Measurements from ENCODE around the gene GCAT. TPM values are rescaled to one million over a fixed set of nuclear protein-coding genes. Genes with fewer than 3 reads are reported as not detected.

The GCAT gene
- polyA plus RNA-seq, 1 donor (not counting 4 experiments of a cell fraction or from before 2014, with no cell fraction given): 8.4 TPM

- DNase-seq (ENCODE audit: low read depth, low spot score) (no peak), FAIRE-seq (no peak)
- H3K4me1 ChIP-seq (ENCODE audit: control insufficient read depth, extremely low read depth, insufficient read depth, low read length): peaks cover 2% of the 10 kb centered on the region
- no peaks in the 10 kb centered on the region for H3K9me3 ChIP-seq (ENCODE audit: control insufficient read depth, low read depth, low read length)
- dilution Hi-C loops (cut with MboI; ENCODE audit: extremely low pct_ligation_motif_present, low sequenced_read_pairs): no loop called here
- no peak for TF ChIP-seq EZH2 (IDR thresholded peaks at IDR 0.05; ENCODE audit: low read length)
- TF ChIP-seq CTCF (optimal IDR thresholded peaks at IDR 0.05 in 1 of 3, IDR thresholded peaks at IDR 0.05 in 1 of 3, conservative IDR thresholded peaks at IDR 0.05 in 1 of 3; ENCODE audit: extremely low read depth in 1 of 3, insufficient read depth in 2 of 3, low read length in 3 of 3): no peak
- H2AFZ ChIP-seq (ENCODE audit: control insufficient read depth, low read length): no peak overlapping the region
- H3K4me2 ChIP-seq (ENCODE audit: control insufficient read depth, extremely low read depth, insufficient read depth, low read depth, low read length): no peak overlapping the region
- H3K79me2 ChIP-seq (ENCODE audit: control insufficient read depth, insufficient read depth, low read length): no peaks in the 10 kb centered on the region
- no peak overlapping the region for H3K27ac ChIP-seq (ENCODE audit: control insufficient read depth, insufficient read depth, low read length)
- H3K27me3 ChIP-seq (ENCODE audit: control insufficient read depth, extremely low read depth, insufficient read depth, low read length): no peaks in the 10 kb centered on the region
- no peaks in the 10 kb centered on the region for H3K36me3 ChIP-seq (ENCODE audit: control insufficient read depth in 2 of 2, extremely low read depth in 1 of 2, insufficient read depth in 2 of 2, low read length in 2 of 2)
- no peaks in the 10 kb centered on the region for H4K20me1 ChIP-seq (ENCODE audit: control insufficient read depth, extremely low read depth, insufficient read depth, low read length)
- no peaks in the 10 kb centered on the region for H3K9me1 ChIP-seq (ENCODE audit: control insufficient read depth, extremely low read depth, insufficient read depth, low read length)
- H3K9ac ChIP-seq (ENCODE audit: control insufficient read depth, extremely low read depth, insufficient read depth, low read length): no peak overlapping the region
- no peak overlapping the region for H3K4me3 ChIP-seq (ENCODE audit: control insufficient read depth in 2 of 3, extremely low read depth in 1 of 3, insufficient read depth in 2 of 3, low read depth in 1 of 3, low read length in 3 of 3)
These were observed 15.2 kb upstream of the GCAT start for GRCh38 chr22:37792494-37792893.

GRCh38 chr22:37794376-37794775 lies 13.4 kb upstream of the GCAT start:
- Histone ChIP-seq H3K9me1 (ENCODE audit: control insufficient read depth, extremely low read depth, insufficient read depth, low read length) (no peaks in the 10 kb centered on the region), H3K4me1 (ENCODE audit: control insufficient read depth, extremely low read depth, insufficient read depth, low read length) (peaks cover 2% of the 10 kb centered on the region), H3K79me2 (ENCODE audit: control insufficient read depth, insufficient read depth, low read length) (no peaks in the 10 kb centered on the region), H3K27me3 (ENCODE audit: control insufficient read depth, extremely low read depth, insufficient read depth, low read length) (no peaks in the 10 kb centered on the region), H3K4me3 (ENCODE audit: control insufficient read depth in 2 of 3, extremely low read depth in 1 of 3, insufficient read depth in 2 of 3, low read depth in 1 of 3, low read length in 3 of 3) (no peak overlapping the region), H2AFZ (ENCODE audit: control insufficient read depth, low read length) (no peak overlapping the region), H3K9ac (ENCODE audit: control insufficient read depth, extremely low read depth, insufficient read depth, low read length) (no peak overlapping the region), H3K27ac (ENCODE audit: control insufficient read depth, insufficient read depth, low read length) (no peak overlapping the region), H3K9me3 (ENCODE audit: control insufficient read depth, low read depth, low read length) (no peaks in the 10 kb centered on the region), H3K36me3 (ENCODE audit: control insufficient read depth in 2 of 2, extremely low read depth in 1 of 2, insufficient read depth in 2 of 2, low read length in 2 of 2) (no peaks in the 10 kb centered on the region), H3K4me2 (ENCODE audit: control insufficient read depth, extremely low read depth, insufficient read depth, low read depth, low read length) (no peak overlapping the region), H4K20me1 (ENCODE audit: control insufficient read depth, extremely low read depth, insufficient read depth, low read length) (no peaks in the 10 kb centered on the region)
- FAIRE-seq: no peak
- dilution Hi-C loops (cut with MboI; ENCODE audit: extremely low pct_ligation_motif_present, low sequenced_read_pairs): no loop called here
- DNase-seq (ENCODE audit: low read depth, low spot score): no peak
- TF ChIP-seq CTCF (optimal IDR thresholded peaks at IDR 0.05 in 1 of 3, IDR thresholded peaks at IDR 0.05 in 1 of 3, conservative IDR thresholded peaks at IDR 0.05 in 1 of 3; ENCODE audit: extremely low read depth in 1 of 3, insufficient read depth in 2 of 3, low read length in 3 of 3) (no peak), EZH2 (IDR thresholded peaks at IDR 0.05; ENCODE audit: low read length) (no peak)
